Activated B cell treated with CpG ODN at 0.5 μM for 24 hours (primary cell): ENCODE results near the gene TOP3B. TPM values are rescaled to one million over a fixed set of nuclear protein-coding genes. Genes with fewer than 3 reads are reported as not detected.

ENCODE experiments used
- ATAC-seq: fragments of 200-7000 bp; cut with Tn5 transposase; one replicate; pipeline ENCODE4 v1.10.0; 2021; ENCODE audit warnings: low read depth, mild to moderate bottlenecking, moderate library complexity
- CTCF ChIA-PET: fragments of 350-600 bp; sonication (Branson Sonifier 250); formaldehyde crosslinking; loops from one replicate; lab custom pipeline; 2021; ENCODE audit warnings: antibody characterized with exemption; lab: Charles Lee
- POLR2A ChIA-PET: fragments of 350-600 bp; sonication (Branson Sonifier 250); formaldehyde crosslinking; loops from one replicate; lab custom pipeline; 2021; ENCODE audit warnings: antibody characterized with exemption; lab: Charles Lee
- DNase-seq: peaks from one replicate; pipeline ENCODE4 v3.0.0; 2022
- H3K27ac Mint-ChIP-seq: one replicate; pipeline ENCODE4 v1.8.0; 2020; ENCODE audit warnings: mixed read lengths
- H3K27me3 Mint-ChIP-seq: one replicate; pipeline ENCODE4 v1.8.0; 2021; ENCODE audit warnings: mixed read lengths
- H3K36me3 Mint-ChIP-seq: one replicate; pipeline ENCODE4 v1.8.0; 2021; ENCODE audit warnings: low read depth, mixed read lengths
- H3K4me1 Mint-ChIP-seq: one replicate; pipeline ENCODE4 v1.8.0; 2021; ENCODE audit warnings: mixed read lengths
- H3K4me3 Mint-ChIP-seq: one replicate; pipeline ENCODE4 v1.8.0; 2020; ENCODE audit warnings: mild to moderate bottlenecking, mixed read lengths
- H3K9me3 Mint-ChIP-seq: one replicate; pipeline ENCODE4 v1.8.0; 2020; ENCODE audit warnings: mixed read lengths
- intact Hi-C: fragments of 100-400 bp; cut with micrococcal nuclease; formaldehyde crosslinking; loops from one replicate; pipeline ENCODE4 v1.15.1; 2024
- total RNA-seq: library from RNA; stranded (reverse); gene quantifications from 2 replicates; pipeline ENCODE4 v1.2.3, GENCODE V29; 2022
- TF ChIP-seq, protein P1 (sequence below): fragments of 200-600 bp; IDR thresholded peaks from one replicate; pipeline ENCODE4 v1.8.0; 2022; ENCODE audit warnings: antibody characterized with exemption, mild to moderate bottlenecking

Gene TOP3B
- total RNA-seq, 1 donor from 2014 or later, result 83.4 TPM

DNA sequence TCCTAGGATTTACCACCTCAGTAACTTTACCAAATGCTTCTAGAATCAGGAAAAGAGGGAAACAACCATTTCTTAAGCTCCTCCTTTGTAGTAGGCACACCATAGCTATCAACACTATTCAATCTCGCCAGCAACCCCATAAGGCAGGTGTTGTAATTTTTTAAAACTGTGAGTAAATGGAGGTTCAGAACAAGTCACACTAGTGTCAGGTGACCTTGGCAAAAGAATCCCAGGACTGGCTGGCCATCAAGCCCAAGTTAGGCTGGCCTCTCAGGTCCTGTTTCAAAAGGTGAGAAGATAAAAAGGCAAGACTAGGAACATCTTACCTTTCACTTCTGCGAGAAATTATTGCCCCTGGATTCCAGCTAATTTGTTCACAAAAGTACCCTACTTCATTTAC is 713 bp downstream of the TOP3B start:
- CTCF ChIA-PET, result interaction anchor here (1.2 to 2.0 kb wide), 5 partner anchors 9 to 129 kb away, joined by 3 to 13 read pairs (median 6); no protein-coding TSS in a partner anchor
- ATAC-seq (no peak), DNase-seq (peak; percentile 6)
- Mint-ChIP-seq H3K36me3 (peaks cover 20% of the 10 kb centered on the region), H3K4me1 (peaks cover 37% of the 10 kb centered on the region), H3K27ac (peak overlapping the region; percentile 87), H3K4me3 (peak overlapping the region; percentile 88), H3K9me3 (no peaks in the 10 kb centered on the region), H3K27me3 (no peaks in the 10 kb centered on the region)
- POLR2A ChIA-PET, result interaction anchor here (0.9 to 2.0 kb wide), 10 partner anchors 10 to 352 kb away, joined by 3 to 12 read pairs (median 5); partner anchors contain the start of genes PPM1F and YDJC
- TF ChIP-seq, protein P1, sequence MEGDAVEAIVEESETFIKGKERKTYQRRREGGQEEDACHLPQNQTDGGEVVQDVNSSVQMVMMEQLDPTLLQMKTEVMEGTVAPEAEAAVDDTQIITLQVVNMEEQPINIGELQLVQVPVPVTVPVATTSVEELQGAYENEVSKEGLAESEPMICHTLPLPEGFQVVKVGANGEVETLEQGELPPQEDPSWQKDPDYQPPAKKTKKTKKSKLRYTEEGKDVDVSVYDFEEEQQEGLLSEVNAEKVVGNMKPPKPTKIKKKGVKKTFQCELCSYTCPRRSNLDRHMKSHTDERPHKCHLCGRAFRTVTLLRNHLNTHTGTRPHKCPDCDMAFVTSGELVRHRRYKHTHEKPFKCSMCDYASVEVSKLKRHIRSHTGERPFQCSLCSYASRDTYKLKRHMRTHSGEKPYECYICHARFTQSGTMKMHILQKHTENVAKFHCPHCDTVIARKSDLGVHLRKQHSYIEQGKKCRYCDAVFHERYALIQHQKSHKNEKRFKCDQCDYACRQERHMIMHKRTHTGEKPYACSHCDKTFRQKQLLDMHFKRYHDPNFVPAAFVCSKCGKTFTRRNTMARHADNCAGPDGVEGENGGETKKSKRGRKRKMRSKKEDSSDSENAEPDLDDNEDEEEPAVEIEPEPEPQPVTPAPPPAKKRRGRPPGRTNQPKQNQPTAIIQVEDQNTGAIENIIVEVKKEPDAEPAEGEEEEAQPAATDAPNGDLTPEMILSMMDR, result no peak
- intact Hi-C loops, result loop anchor here (2.0 to 5.0 kb wide), 4 partner anchors 45 to 315 kb away; no protein-coding TSS in a partner anchor

DNA sequence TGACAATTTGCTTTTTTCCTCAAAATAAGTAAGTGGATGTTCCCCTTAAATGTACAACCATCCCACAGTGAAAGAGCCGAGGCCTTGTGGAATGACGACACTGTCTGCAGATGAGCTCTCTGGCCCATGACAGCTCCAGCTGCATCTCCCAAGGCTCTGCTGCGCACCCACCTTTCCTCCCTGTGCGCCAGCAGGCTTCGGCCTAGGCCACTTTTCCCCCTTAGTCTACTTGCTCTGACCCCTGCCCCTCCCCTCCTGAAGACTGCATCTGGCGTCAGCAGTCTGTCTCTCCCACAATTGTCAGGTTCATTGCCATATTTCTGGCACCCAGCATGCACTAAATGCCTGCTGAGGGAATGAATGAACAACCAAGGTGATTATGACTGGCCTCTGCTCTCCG is 2.0 kb downstream of the TOP3B start:
- H3K27me3 Mint-ChIP-seq, result no peaks in the 10 kb centered on the region
- peaks cover 37% of the 10 kb centered on the region for H3K4me1 Mint-ChIP-seq
- ChIA-PET CTCF (interaction anchor here (1.6 kb wide), 1 partner anchor 42 kb away, joined by 3 read pairs; no protein-coding TSS in a partner anchor), POLR2A (interaction anchor here (1.0 kb wide), 1 partner anchor 56 kb away, joined by 3 read pairs; no protein-coding TSS in a partner anchor)
- no peak for ATAC-seq
- TF ChIP-seq, protein P1, result no peak
- no peaks in the 10 kb centered on the region for H3K9me3 Mint-ChIP-seq
- intact Hi-C loops, result loop anchor here (5.0 kb wide), 3 partner anchors 43 to 317 kb away; no protein-coding TSS in a partner anchor
- no peak for DNase-seq
- H3K27ac Mint-ChIP-seq, result peak overlapping the region; percentile 5
- peak overlapping the region; percentile 51 for H3K4me3 Mint-ChIP-seq
- peaks cover 28% of the 10 kb centered on the region for H3K36me3 Mint-ChIP-seq

DNA sequence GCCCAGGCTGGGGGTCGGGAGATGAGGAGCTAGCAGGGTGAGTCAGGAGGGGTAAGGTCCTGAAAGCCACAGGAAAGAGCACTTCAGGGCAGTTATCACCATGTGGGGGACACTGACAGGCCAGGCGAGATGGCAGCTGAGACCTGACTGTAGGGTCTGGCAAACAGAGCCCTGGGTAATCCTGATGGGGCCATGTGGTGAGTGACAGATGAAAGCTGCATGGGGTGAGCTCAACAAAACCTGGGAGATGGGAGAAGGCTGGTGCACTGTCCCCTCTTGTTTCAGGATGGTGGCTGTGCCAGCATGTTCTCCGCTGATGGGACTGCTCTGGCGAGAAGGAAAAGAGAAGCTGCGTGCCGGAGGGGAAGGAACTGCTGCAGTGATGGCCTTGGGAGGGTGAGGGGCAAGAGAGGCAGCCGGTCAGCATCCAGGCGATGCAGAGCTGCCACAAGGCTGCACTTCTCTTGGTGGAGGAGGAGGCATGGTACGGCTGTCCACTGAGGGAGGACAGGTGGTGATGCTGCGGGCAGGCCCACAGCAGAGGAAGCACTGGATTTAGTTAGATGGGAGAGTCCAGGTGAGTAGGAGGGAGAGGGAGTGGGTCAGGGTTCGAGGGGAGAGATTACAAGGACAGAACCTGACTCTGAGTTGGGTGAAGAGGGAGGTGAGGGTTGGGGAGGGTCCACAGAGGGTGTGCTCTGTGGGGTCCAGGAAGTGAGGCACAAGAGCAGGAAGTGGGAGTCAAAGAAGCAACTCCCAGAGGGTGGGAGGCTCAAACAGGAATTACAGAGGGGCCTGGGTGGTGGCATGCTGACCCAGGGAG is 3.8 kb downstream of the TOP3B start:
- H3K9me3 Mint-ChIP-seq, result no peaks in the 10 kb centered on the region
- H3K4me3 Mint-ChIP-seq, result no peak overlapping the region
- ATAC-seq (no peak), DNase-seq (peak; percentile 8)
- H3K27ac Mint-ChIP-seq, result no peak overlapping the region
- POLR2A ChIA-PET, result interaction anchor here (0.7 kb wide), 1 partner anchor 919 kb away, joined by 6 read pairs; no protein-coding TSS in a partner anchor
- H3K36me3 Mint-ChIP-seq, result peaks cover 44% of the 10 kb centered on the region
- intact Hi-C loops, result loop anchor here (10.0 kb wide), 1 partner anchor 976 kb away; no protein-coding TSS in a partner anchor
- peaks cover 37% of the 10 kb centered on the region for H3K4me1 Mint-ChIP-seq
- H3K27me3 Mint-ChIP-seq, result no peaks in the 10 kb centered on the region
- TF ChIP-seq, protein P1, result no peak
- CTCF ChIA-PET, result no interaction called here

DNA sequence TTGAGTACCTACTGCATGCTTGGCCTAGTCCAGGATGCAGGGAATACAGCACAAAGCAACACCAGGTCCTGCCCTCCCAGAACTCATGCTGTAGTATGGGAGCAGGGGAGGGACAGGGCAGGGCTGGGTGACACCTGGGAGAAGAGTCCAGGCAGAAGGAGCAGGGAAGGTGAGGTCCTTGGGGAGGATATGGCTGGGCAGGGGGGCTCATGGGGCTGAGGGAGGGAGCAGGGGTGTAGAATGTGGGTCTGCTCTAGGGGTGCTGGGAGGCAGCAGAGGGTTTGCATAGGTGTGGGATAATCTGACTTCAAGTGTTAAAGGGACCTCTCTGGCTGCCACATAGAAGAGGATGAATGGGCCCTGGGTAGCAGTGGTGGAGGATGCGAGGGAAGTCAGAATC is 4.8 kb downstream of the TOP3B start:
- ChIA-PET POLR2A (no interaction called here), CTCF (no interaction called here)
- H3K9me3 Mint-ChIP-seq, result no peaks in the 10 kb centered on the region
- TF ChIP-seq, protein P1, result no peak
- H3K27ac Mint-ChIP-seq, result no peak overlapping the region
- DNase-seq (no peak), ATAC-seq (no peak)
- H3K36me3 Mint-ChIP-seq, result peaks cover 53% of the 10 kb centered on the region
- peaks cover 37% of the 10 kb centered on the region for H3K4me1 Mint-ChIP-seq
- H3K4me3 Mint-ChIP-seq, result no peak overlapping the region
- intact Hi-C loops, result loop anchor here (10.0 kb wide), 1 partner anchor 977 kb away; no protein-coding TSS in a partner anchor
- H3K27me3 Mint-ChIP-seq, result no peaks in the 10 kb centered on the region

DNA sequence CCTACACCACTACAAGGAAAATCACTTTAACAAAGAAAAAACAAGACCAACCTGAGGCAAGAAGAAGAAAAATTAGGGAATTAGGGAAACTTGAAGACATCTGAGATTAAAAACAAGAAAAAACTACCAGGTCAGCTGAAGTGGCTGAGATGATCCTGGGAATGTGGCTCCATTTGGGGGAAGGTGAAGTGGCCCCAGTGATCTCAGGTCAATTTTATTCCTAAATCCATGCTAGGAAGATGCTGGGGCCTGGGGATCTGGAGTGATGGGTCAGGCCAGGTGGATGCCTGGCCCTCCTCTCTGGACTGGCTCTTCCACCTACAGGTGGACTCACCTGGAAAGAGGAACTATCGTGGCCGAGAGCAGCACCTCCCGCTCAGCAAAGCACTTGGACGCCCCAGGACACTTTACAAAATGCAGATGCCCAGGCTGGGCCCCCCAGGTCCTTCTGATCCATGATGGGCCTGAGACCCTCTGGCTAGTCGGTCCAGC is 6.7 kb downstream of the TOP3B start:
- H3K27ac Mint-ChIP-seq, result no peak overlapping the region
- TF ChIP-seq, protein P1, result no peak
- no peak overlapping the region for H3K4me3 Mint-ChIP-seq
- intact Hi-C loops, result loop anchor here (10.0 kb wide), 1 partner anchor 979 kb away; no protein-coding TSS in a partner anchor
- ChIA-PET CTCF (no interaction called here), POLR2A (no interaction called here)
- peaks cover 63% of the 10 kb centered on the region for H3K36me3 Mint-ChIP-seq
- H3K27me3 Mint-ChIP-seq, result no peaks in the 10 kb centered on the region
- H3K4me1 Mint-ChIP-seq, result peaks cover 21% of the 10 kb centered on the region
- DNase-seq, result no peak
- ATAC-seq, result no peak
- H3K9me3 Mint-ChIP-seq, result no peaks in the 10 kb centered on the region
